EH (cell line): ENCODE data around the gene ATXN10.
"Not testable (repeated sequence)": the region's sequence is repeated elsewhere in the genome, so short reads cannot be mapped to it uniquely, and the experiment has no call there.

ENCODE experiments used
- DNase-seq: peaks from one replicate; pipeline ENCODE4 v3.0.0-alpha.2; 2015; ENCODE audit warnings: low read depth

Gene ATXN10

DNA sequence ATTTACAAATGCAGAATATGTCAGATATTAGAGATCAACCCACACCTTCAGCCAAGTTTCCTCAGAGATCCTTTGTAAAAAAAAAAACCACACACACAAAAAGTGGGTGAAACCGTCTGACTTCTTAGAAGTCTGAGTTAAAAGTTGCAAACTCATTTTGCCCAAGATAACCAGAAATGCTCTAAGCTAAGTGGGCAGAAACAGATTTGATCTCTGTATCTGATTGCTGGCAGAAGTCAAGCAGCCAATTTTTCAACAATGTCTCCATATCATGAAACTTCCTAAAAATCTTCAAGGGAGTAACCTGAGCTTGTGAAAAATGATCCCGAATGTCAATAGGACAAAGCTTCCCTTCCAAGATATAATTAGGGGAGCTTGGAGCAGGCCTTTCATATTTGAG lies 28.6 kb upstream of the ATXN10 start:
- no peak for DNase-seq

DNA sequence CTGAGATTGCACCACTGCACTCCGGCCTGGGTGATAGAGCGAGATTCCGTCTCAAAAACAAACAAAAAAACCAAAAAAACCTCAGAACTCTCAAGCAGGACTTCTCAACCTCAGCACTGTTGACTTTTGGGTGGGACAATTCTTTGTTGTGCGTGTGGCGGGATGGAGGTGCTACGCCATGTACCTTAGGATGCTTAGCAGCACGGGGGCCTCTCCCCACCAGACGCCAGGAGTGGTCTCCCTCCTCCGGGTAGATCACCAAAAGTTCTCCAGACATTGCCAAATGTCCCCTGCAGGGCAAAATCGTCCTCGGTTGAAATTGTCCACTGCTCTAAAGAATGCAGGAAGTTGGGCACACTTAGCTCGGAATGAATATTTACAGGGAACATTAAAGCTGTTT lies 26.9 kb upstream of the ATXN10 start:
- DNase-seq: no peak

DNA sequence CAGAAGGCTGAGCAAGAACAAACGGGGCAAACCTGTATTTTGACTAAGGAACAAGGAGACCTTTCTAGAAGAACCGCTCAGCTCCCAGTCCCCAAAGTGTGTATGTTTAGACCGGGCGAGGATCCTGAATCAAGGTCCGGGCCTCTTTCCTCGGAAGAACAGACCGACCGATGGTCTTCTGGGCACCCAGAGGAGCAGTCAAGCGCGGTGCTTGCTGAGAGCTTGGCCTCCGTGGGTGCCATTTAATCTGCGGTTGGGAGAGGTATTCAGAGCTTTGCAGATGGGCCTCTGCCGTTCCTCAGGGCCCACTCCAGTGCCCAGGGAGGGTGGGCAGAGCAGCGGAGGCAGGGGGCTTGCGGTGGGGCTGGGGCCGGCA lies 26.5 kb upstream of the ATXN10 start:
- DNase-seq: no peak

DNA sequence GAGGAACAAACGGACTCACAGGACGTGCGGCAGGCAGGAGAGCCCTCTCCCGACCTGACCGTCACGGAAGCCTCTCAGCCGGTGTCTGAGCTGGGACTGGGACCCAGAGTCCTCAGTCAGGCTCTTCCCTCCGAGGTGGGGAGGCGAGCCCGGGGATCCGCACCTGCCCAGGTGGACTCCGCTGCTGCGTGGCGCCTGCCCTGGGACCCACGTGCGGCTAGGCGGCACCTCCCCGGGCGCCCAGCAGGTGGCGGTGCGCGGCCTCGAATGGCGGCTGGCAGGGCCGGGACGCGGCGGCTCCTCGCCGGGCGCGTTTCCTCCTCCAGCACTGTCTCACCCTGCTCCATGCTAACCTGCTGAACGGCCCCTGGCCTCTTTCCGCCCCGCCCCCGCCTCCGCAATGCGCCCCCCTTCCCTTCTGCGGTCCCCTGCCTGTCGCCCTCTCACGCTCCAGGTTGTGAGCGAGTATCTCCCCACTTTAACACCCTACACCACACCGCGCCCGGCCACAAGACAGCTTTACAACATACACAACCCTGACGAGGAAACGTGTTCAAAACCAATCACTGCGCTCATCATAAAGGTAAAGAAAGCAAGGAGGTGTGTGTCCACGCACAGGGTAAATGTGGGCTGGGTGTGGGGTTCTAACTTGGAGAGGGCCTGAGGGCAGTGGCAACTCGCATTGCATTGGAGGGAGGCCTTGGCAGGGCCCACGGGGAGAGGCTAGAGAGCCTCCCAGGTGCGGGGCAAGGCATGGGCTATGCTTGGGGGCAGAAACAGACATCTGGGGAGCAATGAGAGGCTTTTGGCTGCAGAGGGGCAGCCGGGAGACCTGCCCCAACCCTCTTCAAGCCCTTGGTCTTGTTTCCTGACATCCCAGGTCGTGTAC lies 25.9 kb upstream of the ATXN10 start:
- peak; percentile 63 for DNase-seq

DNA sequence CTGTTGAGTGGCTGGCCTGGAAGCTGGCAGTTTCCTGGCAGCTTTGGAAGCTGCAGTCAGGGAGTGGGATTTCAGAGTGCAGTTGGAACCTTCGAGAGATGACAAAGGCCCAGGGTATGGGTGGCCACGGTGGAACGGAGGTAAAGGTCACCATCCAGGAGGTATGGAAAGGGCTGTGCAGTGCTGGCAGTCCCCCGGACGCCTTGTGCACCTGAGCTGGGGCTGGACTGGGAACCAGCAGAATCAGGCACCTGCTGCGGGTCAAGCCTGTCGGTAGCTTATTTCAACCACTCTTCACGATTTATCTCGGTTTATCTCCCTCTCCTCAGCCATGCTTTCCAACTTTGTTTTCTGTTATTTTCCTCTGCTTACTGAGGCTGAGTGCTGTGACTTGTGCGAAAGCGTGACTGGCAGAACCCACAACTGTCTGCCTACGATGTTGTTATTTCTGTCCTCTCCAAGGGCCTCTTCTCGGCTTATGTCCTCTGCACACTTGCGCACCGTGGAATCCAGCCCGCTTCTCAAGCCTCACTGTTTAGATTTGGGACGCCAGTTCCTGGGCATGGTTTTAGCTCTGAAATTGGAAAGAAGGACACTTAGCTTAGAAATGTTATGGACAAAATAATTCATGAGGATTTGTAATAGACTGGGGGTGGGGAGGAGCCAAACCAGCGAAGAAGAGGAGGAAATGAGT lies 24.0 kb upstream of the ATXN10 start:
- no peak for DNase-seq

DNA sequence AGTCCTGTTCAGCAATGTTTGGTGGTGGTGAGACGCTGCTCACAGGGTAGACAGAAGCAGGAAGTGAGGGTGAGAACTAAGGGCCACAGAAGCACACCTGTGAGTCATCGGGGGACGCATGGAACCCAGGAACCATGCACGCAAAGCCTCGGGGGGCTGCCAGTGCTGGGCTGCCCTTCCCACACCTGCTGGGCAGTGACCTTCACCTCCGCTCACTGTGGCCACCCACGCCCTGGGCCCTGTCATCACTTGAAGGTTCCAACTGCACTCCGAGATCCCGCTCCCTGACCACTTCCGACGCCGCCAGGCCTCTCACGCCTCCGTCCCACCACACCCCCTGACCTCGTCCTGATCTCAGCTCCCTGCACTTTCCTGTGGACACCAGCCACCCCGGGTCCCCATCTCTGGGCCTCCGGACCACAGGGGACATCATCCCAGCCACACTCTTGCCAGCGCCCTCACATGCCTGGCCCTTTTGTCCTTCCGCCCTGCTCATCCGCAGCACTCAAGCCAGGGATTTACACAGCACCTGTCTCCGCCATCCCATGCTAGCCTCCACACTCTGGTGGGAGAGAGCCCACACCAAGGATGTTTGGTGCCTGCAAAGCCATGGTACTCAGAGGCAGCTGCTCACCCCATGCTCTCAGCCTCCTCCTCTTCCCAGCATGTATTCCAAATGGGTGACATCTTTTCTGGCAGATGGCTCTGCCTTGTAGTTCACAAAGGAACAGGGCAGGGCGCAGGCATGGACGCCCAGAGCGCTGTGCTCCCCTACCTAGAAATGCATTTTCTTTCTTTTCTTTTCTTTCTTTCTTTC lies 23.1 kb upstream of the ATXN10 start:
- no peak for DNase-seq

DNA sequence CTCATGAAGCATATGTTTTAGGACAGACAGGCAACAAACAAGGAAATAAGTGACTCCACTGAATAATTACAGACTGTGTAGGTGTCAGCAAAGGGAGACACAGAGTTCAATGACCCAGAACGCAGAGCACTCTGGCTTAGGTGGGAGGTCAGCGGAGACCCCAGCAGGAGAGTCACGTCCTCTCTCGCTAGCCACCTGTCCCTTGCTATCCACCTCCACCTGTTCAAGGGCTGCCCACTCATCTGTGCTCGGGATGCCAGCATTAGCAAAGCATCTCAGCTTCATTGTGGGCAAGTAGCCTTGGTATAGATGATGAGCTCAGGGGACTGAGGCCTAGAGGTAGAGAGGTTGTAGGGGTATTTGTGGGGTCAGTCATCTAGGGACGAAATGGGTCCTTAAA lies 21.8 kb upstream of the ATXN10 start:
- DNase-seq: no peak

DNA sequence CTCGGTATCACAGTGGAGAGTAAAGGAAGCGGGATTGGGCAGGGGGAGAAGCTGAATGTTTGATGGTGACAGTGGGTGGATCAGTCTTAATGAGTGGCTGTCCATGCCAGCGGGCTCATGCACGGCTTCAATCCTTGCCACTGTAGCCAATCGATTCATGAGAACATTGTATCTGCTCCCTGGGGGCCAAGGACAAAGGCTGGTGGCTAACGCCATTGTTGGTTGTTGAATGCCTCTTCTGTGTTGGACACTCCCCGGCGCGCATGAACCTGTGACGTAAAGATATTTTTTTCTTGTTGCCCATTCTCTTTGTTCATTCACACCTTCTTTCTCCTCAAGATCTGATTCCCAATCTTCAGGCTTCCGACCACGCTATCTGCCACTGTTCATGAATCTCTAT lies 20.9 kb upstream of the ATXN10 start:
- no peak for DNase-seq

DNA sequence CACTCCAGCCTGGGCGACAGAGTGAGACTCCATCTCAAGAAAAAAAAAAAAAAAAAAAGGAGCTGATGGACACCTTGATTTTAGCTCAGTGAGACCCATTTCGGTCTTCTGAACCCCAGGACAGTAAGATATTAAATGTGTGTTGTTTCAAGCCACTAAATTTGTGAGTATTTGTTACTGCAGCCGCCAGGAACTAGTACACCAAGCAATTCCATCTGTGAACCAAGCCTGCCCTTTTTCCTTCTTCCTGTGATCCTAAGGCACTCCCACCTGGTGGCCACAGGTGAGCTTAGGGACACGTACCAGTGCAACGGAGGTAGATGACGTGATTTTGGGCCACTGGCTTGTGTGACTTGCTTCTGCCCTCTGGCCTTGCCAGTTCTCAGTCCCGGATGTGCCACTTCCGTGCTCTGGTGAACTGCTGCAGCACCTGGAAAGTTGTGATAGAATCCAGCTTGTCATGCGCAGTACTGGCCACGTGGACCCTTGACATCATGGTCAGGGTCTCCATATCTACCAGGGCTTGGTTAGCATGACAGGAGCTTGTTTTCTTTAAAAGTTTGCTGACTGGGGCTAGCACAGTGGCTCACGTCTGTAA lies 19.6 kb upstream of the ATXN10 start:
- no peak for DNase-seq

DNA sequence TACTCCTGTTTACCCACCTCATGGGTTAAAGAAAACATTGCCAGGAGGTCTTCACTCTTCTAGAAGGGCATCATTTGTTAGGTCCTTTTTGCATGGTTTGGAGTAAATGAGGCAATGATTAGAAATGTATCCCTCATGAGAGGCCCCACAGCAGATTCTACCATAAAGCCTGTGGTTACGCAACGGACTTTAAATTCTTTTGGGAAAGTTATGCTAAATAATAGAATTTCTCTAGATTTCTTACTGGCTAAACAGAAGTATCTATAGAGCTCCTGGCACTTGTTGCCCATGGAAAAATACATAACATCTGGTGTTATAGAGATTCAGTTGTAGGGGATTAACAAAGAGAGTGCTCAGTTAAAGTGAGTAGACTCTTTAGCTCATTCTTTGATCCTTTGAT lies 15.1 kb upstream of the ATXN10 start:
- no peak for DNase-seq

DNA sequence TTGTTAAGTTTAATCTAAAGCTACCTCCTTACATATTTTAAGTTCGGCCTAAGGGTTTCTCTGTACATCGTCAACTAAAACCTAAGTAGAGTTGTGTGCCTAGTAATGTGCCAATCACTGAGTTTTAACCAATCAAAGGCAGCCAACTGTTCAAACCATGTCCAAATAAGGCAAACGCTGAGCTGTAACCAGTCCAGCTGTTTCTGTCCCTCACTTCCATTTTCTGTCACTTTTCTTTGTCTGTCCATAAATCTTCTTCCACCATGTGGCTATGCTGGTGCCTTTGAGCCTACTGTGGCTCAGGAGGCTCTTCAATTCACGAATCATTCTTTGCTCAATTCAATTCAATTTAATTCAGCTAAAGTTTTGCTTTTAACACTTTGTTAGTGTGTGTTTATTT lies 13.9 kb upstream of the ATXN10 start:
- no peak for DNase-seq

DNA sequence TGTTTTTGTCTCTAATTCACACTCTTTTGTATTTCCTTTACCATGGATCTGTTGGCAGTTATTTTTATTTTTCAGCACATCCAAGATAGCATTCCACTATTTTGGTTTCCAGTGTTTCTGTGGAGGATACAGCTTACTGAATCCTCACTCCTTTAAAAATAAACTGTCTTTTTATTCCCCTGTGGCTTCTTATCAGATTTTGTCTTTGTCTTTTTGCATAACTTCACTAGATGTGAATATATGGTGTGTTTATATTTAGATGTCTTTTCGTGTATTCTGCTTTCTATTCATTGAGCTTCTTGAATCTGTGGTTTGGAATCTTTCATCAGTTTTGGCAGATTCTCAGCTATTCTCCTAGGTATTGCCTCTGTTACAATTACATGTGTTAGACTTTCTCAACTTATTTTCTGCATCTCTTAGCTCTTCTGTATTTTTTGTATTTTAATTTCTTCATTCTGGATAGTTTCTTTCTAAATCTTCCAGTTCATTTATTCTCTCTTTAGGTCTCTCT lies 7.4 kb upstream of the ATXN10 start:
- DNase-seq: peak; percentile 62

DNA sequence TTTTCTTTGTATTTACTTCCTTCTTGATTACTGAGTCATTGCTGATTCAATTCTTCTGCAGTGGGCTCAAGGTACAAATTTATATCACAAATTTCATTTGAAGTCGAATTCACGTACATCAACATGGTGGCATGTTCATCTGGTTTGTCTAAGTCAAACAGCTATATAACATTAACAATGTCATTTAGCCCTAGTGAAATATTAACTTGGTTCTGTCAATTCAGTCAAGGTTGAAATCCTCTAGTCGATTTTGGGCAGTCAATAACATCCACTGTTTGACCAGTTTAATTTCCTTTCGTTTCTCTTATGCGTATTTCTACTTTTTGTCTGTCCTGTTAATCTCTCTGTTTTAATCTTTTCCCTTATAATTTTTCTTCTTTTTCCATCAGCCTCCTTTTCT lies 4.1 kb upstream of the ATXN10 start:
- no peak for DNase-seq

DNA sequence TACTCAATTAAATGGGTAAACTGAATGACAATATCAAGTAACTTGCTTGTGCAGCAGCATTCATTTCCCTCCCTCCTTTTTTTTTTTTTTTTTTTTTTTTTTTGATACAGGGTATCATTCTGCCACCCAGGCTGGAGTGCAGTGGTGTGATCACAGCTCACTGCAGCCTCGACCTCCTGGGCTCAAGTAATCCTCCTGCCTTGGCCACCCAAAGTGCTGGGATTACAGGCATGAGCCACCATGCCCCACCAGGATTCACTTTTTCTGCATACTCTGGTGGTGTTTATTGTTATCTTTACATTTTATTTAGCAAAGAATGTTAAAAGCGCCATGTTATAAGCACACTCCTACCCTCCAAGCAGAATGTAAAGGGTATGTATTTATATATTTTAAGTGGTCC lies 1.3 kb upstream of the ATXN10 start:
- DNase-seq: not testable (repeated sequence)

DNA sequence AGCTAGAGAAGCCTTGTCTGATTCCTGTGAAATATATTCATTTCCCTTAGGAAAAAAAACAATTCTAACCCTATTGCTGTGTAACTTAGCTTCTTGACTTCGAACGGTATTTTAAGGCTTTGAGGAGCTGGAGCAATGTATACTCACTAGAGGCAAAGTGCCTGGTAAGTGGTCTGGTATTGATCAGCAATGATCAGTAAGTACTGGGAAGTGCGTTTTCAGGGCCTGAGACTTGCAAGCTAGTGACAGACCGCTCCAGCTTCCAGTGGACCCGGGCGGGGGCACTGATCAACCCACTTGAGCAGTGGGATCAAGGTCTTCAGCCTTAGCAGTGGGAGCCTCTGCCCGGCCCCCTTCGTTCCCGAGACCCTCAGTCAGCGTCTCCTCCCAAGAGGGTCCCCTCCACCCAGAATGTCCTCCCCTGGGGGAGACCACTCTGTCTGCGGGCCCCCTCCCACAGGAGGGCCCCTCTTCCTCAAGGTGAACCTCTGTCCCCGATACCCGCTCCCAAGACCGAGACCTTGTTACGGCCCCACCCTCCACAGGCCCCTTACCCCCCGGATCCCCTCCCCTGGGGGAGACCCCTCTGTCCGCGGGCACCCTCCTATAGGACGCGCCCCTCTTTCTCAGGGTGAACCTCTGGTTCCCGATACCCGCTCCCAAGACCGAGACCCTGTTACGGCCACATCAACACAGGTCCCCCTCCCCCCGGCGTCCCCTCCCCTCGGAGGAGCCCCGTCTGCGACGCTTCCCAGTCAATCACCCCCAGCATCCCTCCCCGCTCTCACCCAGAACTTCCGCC lies 452 bp upstream of the ATXN10 start:
- no peak for DNase-seq

DNA sequence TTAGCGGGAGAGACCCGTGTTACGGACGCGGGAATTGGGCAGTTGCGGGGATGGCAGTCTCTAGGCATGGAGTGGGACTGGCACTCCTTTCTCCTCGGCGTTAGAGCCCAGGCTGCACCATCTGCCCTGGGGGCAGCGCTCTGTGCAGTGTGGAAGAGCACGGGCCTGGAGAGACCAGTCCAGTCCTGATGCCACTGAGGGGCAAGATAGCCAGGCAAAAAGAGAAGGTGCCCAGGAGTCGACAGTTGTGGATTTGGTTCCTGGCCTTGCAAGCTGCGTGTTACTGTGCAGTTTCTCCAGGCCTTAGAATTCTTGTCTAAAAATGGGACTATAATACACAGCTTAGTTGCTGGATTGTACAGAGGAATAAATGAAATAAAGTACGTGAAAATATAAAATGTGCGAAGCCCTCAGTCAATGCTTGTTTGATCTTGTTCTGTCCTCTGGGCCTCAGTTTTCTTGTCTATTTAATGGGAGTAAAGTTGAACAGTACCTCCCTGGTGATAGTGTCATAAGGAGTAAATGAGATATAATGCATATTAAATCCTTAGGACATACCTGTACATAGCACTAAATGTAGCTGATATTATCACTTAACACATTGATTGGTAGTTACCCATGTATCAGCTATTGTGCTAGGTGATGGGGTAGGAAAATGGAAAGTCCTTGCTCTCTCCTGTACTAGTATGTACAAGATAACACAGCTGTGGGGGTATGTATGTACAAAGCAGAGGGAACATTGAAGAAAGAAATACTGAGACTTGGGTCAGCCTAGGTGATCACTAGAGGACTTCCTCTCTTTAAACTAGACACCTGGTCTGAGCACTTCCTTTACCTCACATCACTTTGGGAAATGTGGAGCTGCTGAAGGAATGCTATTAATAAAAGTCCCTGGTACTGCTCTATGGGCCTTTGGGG lies 1.2 kb downstream of the ATXN10 start:
- no peak for DNase-seq

DNA sequence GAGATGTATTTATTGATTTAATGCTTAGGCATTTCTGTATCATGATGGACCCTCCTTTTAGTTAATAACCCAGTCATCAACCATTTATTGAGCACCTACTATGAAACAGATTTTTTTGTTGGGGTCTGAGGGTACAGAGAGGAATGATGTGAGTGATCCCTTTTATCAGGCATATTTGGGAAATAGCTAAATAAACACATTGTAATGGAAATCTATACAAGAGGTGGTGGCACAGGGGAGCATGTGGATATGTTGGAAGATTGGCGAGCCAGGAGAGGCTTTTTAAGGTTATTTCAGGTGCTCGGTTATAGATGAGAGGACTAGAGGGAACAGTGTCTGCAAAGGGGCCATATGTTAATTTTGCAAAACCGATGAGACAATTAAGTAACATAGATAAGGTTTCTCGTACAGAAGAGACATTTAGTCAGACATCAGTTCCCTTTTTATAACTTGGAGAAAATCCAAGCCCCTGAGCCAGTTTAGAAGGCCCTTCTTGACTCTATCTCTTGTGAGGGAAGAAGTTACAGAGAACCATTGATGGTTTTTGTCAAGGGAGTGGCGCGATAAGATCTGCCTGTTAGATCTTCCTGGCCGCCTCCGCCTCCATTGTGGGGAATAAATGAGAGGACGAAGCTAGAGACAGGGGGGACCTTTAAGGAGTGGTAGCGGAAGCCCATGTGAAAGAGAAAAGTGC lies 2.0 kb downstream of the ATXN10 start:
- no peak for DNase-seq

DNA sequence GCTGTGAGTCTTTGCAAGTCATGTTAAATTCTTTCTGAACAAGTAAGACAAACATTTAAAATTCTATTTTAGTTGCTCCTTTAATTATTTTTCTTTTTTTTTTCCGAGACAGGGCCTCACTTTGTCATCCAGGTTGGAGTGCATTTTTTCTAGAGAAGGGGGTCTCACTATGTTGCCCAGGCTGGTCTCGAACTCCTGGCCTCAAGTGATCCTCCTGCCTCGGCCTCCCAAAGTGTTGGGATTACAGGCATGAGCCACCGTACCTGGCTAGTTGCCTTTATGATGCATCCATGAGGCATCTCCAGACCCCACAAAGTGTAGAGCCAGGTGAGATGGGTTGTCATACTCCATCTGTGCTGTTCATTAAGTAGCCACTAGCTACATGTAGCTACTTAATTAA lies 4.4 kb downstream of the ATXN10 start:
- DNase-seq: no peak

DNA sequence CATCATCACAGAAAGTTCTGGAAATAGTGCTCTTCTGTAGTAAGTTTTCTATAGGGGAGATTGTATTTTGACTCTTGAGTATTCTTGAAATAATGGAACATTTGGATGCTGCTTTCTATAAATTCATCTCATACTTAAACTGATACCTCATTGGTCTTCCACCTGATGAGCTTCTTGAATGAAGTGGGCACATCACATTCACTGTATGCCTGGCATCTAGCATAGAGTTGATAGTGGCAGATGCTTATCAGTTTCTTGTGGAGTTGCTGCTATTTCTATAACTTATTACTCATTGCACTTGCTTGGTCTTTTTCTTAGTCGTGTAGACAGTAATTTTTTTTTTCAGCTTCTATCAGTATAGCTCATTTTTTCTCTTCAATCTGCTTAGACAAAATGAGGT lies 5.4 kb downstream of the ATXN10 start:
- no peak for DNase-seq
